ENCODE results near the gene GDF11.
A peak's percentile ranks its signal among the peaks of the same experiment; 100 is the strongest.

GDF11 gene

GRCh38 chr12:55780685-55781084 lies 37.8 kb downstream of the GDF11 start:
- no peak for TF ChIP-seq CTCF (IDR thresholded peaks at IDR 0.05)

GRCh38 chr12:55788546-55788945 lies 45.6 kb downstream of the GDF11 start:
- no peak for TF ChIP-seq CTCF (IDR thresholded peaks at IDR 0.05)

GRCh38 chr12:55789171-55789570 lies 46.2 kb downstream of the GDF11 start:
- no peak for TF ChIP-seq CTCF (IDR thresholded peaks at IDR 0.05)

- TF ChIP-seq CTCF (IDR thresholded peaks at IDR 0.05): no peak
Measured at GRCh38 chr12:55789893-55790292, 47.0 kb downstream of the GDF11 start.

- no peak for TF ChIP-seq CTCF (IDR thresholded peaks at IDR 0.05)
Measured at GRCh38 chr12:55795950-55796349, 53.0 kb downstream of the GDF11 start.

- peak; percentile 64 for TF ChIP-seq CTCF (IDR thresholded peaks at IDR 0.05)
Measured at GRCh38 chr12:55797068-55797467, 54.1 kb downstream of the GDF11 start.

- TF ChIP-seq CTCF (IDR thresholded peaks at IDR 0.05): no peak
Measured at GRCh38 chr12:55797550-55797949, 54.6 kb downstream of the GDF11 start.
